ENCODE data around the gene SIL1.
"Not testable (repeated sequence)": the region's sequence is repeated elsewhere in the genome, so short reads cannot be mapped to it uniquely, and the experiment has no call there.

Gene SIL1

DNA sequence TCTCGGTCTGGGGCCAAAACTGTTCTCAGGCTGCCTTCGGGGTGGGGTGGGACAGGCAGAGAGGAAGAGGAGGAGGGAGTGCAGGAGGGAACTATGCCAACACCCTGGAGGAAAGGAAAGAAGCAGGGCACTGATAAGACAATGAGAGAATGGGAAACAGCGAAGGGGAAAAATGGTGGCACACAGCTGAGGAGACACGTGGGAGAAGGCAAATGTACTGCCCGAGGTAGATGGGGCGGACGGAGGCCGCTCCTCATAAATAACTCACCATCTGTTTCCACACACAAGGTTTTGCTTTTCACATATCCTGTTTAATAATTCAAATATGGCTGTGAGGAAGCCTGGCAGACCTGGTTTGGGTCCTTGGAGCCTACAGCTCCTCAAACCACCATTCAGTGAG is 174.9 kb downstream of the SIL1 start:
- H3K9me3 Mint-ChIP-seq = no peaks in the 10 kb centered on the region
- no peaks in the 10 kb centered on the region for H3K36me3 Mint-ChIP-seq (ENCODE audit: low read depth)
- no peak overlapping the region for H3K27ac Mint-ChIP-seq
- H3K4me1 Mint-ChIP-seq (ENCODE audit: low read depth) = peaks cover 3% of the 10 kb centered on the region
- no peak overlapping the region for H3K4me3 Mint-ChIP-seq
- no peaks in the 10 kb centered on the region for H3K27me3 Mint-ChIP-seq (ENCODE audit: low read depth)

DNA sequence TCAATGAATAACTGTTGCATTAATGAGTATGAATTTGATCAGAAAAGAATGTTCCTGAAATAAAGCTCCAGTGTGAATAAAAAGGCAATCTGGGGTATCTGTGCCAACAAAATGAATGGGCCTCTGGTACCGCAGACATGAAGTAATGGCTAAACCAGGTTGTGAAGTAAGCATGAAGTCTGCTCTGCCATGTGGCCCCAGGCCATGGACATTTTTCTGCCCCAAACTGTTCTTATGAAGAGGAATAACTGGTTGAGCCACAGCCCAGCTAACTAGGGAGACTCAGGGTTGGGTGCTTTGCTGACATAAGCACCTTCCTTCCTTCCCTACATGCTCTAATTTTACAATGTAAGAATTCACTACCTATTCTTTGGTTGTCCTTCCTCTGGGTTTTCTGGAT is 175.6 kb downstream of the SIL1 start:
- no peak overlapping the region for H3K4me3 Mint-ChIP-seq

DNA sequence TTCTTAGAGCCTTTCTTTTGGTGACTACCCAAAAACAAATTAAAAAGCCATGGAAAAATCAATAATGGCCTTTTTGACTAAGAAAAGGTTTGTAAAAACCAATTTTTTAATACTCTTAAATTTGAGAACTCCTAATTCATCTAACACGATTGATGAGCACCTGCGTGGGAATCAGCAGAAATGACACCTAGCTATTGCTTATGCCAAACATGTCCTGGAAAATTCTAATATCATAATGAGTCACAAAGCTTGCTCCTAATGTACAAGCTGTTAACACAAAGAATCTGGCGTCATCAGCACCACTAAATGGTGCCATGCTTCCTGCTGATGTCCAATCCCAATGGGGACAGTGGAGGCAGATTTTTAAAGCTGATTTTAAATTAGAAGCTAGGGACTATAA is 176.8 kb downstream of the SIL1 start:
- H3K27ac Mint-ChIP-seq = no peak overlapping the region
- H3K27me3 Mint-ChIP-seq (ENCODE audit: low read depth) = no peaks in the 10 kb centered on the region
- no peaks in the 10 kb centered on the region for H3K4me1 Mint-ChIP-seq (ENCODE audit: low read depth)
- no peaks in the 10 kb centered on the region for H3K9me3 Mint-ChIP-seq
- no peaks in the 10 kb centered on the region for H3K36me3 Mint-ChIP-seq (ENCODE audit: low read depth)
- H3K4me3 Mint-ChIP-seq = no peak overlapping the region

More for the DNA sequence above, 175.6 kb downstream of the SIL1 start:
- Mint-ChIP-seq H3K4me1 (ENCODE audit: low read depth) (no peaks in the 10 kb centered on the region), H3K36me3 (ENCODE audit: low read depth) (no peaks in the 10 kb centered on the region), H3K9me3 (no peaks in the 10 kb centered on the region), H3K27ac (no peak overlapping the region), H3K27me3 (ENCODE audit: low read depth) (no peaks in the 10 kb centered on the region)

DNA sequence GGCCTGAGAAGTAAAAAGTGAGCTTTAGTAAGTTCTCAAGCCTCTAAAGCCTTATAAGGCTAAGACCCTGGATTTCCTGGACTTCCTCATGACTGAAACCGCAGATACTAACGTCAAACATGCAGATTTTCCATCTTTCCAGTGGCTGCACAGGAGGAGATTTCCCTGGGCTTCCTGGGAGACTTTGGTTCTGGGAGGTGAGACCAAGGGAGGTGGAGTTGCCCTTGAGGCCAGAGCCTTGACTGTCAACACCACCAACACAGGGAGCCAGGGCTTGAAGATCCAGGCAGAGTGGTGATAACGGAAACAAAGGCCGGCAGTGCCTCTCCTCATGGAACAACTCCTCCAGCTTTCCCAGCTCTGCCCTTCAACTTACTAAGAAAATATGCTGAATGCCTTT is 178.3 kb downstream of the SIL1 start:
- no peak overlapping the region for H3K27ac Mint-ChIP-seq
- H3K36me3 Mint-ChIP-seq (ENCODE audit: low read depth) = no peaks in the 10 kb centered on the region
- no peaks in the 10 kb centered on the region for H3K9me3 Mint-ChIP-seq

DNA sequence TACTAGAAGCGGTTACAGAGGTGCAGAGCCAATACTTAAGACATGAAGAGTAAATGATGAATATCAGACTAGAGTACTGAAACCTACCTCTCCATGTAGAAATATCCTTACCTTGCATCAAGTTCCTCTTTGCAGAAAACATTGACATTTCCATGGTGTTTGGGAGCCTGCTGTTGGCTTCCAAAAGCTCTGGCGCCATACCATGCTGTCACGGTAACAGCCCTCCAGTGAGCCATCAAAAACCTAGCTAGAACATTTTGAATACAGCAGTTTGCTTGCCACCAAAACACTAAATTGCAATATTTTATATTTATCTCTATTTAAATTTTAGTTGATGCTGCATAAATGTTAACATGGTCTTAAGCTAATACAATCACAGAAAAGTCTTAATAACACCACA is 179.0 kb downstream of the SIL1 start:
- Mint-ChIP-seq H3K36me3 (ENCODE audit: low read depth) (no peaks in the 10 kb centered on the region), H3K9me3 (no peaks in the 10 kb centered on the region), H3K27me3 (ENCODE audit: low read depth) (no peaks in the 10 kb centered on the region), H3K4me3 (no peak overlapping the region), H3K4me1 (ENCODE audit: low read depth) (no peaks in the 10 kb centered on the region), H3K27ac (no peak overlapping the region)

More for the DNA sequence above, 178.3 kb downstream of the SIL1 start:
- Mint-ChIP-seq H3K4me3 (no peak overlapping the region), H3K4me1 (ENCODE audit: low read depth) (no peaks in the 10 kb centered on the region), H3K27me3 (ENCODE audit: low read depth) (no peaks in the 10 kb centered on the region)

DNA sequence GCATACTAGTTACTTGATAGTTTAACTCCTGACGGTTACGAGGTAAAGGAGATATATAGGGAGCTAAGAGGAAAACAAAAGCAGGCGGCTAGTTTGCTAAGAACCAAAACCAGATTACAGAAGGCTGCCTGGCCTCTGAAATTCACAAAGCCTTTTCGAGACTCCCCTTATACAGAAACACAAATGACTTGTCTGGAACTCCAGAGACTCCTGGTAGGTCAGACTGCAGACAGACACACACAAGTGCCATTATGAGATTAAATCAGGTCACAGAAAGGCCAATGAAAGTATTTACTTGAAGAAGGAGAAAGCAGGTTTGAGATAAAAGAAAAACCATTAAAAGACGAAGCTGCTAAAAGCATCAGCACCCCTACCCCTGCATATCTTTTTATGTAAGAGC is 180.5 kb downstream of the SIL1 start:
- no peaks in the 10 kb centered on the region for H3K36me3 Mint-ChIP-seq (ENCODE audit: low read depth)
- no peak overlapping the region for H3K27ac Mint-ChIP-seq
- H3K9me3 Mint-ChIP-seq = no peaks in the 10 kb centered on the region
- H3K27me3 Mint-ChIP-seq (ENCODE audit: low read depth) = no peaks in the 10 kb centered on the region
- no peaks in the 10 kb centered on the region for H3K4me1 Mint-ChIP-seq (ENCODE audit: low read depth)
- H3K4me3 Mint-ChIP-seq = no peak overlapping the region

DNA sequence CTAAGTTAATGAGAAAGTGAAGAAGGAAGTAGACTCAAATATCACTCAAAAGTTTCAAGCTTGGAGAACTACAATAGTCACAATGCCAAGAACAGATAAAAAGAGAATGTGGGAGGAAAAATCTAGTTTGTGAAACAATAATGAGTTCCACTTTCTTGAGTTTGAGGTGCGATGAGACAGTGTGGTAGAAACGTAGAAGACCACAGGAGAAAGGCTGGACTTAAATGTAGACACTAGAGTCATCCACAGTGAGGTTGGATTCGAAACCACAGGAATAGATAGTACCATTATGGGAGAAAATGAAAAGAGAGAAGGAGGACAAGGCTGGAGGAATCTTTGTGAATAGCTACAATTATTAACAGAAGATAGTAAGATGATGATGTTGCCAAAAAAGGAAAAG is 182.0 kb downstream of the SIL1 start:
- Mint-ChIP-seq H3K4me3 (no peak overlapping the region), H3K9me3 (peaks cover 6% of the 10 kb centered on the region), H3K27ac (no peak overlapping the region), H3K27me3 (ENCODE audit: low read depth) (no peaks in the 10 kb centered on the region), H3K4me1 (ENCODE audit: low read depth) (no peaks in the 10 kb centered on the region), H3K36me3 (ENCODE audit: low read depth) (peaks cover 1% of the 10 kb centered on the region)

DNA sequence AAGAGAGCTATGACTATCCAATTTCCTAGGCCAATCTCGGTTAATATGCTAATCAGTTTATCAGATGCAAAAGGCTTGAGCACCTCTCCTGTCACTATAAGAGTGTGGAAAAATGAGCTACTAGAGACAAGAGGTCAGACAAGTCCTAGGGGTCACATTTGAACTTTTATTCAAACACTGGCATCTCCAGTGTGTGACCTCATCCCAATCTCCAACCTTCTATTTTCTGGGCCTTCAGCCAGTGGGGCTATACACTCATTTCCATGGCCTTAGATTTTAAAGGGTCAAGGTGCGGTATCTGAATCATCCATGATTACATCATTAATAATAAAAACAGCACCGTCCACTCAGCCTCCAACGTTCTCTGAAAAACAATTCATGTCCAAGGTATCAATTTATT is 183.4 kb downstream of the SIL1 start:
- peaks cover 1% of the 10 kb centered on the region for H3K36me3 Mint-ChIP-seq (ENCODE audit: low read depth)

DNA sequence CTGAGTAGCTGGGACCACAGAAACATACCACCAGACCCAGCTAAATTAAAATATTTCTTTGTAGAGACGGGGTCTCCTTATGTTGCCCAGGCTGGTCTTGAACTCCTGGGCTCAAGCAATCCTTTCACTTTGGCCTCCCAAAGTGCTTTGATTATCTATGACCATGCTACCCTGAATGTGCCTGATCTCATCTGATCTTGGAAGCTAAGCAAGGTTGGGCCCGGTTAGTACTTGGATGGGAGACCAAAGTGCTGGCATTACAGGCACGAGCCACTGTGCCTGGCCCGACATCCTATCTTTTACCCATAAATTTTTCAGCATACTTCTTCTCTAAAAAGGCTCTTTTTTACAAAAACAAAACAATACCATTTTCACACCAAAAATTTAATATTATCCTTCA is 186.0 kb downstream of the SIL1 start:
- Mint-ChIP-seq H3K4me3 (no peak overlapping the region), H3K27ac (no peak overlapping the region), H3K27me3 (ENCODE audit: low read depth) (no peaks in the 10 kb centered on the region), H3K9me3 (peaks cover 6% of the 10 kb centered on the region), H3K36me3 (ENCODE audit: low read depth) (peaks cover 1% of the 10 kb centered on the region), H3K4me1 (ENCODE audit: low read depth) (no peaks in the 10 kb centered on the region)

More for the DNA sequence above, 183.4 kb downstream of the SIL1 start:
- Mint-ChIP-seq H3K4me1 (ENCODE audit: low read depth) (no peaks in the 10 kb centered on the region), H3K4me3 (no peak overlapping the region), H3K27me3 (ENCODE audit: low read depth) (no peaks in the 10 kb centered on the region), H3K9me3 (peaks cover 6% of the 10 kb centered on the region), H3K27ac (no peak overlapping the region)

DNA sequence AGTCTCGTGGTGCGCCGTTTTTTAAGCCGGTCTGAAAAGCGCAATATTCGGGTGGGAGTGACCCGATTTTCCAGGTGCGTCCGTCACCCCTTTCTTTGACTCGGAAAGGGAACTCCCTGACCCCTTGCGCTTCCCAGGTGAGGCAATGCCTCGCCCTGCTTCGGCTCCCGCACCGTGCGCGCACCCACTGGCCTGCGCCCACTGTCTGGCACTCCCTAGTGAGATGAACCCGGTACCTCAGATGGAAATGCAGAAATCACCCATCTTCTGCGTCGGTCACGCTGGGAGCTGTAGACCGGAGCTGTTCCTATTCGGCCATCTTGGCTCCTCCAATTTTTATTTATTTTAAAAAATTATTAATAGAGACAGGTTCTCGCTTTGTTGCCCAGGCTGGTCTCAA is 187.0 kb downstream of the SIL1 start:
- not testable (repeated sequence) for H3K9me3 Mint-ChIP-seq; H3K27me3 Mint-ChIP-seq (ENCODE audit: low read depth); H3K4me1 Mint-ChIP-seq (ENCODE audit: low read depth); H3K27ac Mint-ChIP-seq; H3K36me3 Mint-ChIP-seq (ENCODE audit: low read depth); H3K4me3 Mint-ChIP-seq

DNA sequence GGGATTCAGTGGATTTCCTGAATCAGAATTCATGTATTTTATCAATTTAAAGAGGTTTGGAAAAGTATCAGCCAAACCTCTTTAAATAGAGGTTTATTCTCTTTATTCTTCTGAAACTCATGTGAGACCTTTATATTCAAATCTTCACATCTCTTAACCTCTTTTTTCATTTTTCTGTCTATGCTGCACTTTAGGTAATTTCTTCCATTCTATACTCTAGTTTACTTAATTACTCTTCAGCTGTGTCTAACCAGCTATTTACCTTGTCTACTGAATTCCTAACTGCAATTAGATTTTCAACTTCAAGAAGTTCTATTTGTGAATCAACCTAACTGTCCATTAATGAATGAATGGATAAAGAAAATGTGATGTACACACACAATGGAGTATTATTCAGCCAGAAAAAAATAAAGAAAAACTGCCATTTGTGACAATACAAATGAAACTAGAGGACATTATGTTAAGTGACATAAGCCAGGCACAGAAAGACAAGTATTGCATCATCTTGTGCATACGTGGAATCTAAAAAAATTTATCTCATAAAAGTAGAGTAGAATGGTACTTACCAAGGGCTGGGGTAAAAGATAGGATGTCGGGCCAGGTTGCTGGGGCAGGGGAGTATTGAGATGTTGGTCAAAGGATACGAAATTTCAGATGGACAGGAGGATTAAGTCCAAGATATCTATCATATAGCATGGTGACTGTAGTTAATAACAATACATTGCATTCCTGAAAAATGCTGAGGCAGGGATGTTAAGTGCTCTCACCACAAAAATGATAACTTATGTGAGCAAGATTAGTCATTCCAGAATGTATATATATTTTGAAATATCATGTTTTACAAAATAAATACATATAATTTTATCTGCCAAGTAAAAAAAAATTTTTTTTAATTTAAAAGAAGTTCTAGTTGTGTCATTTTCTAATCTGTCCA is 193.5 kb downstream of the SIL1 start:
- no peak overlapping the region for H3K4me3 Mint-ChIP-seq
- no peaks in the 10 kb centered on the region for H3K27me3 Mint-ChIP-seq (ENCODE audit: low read depth)
- H3K36me3 Mint-ChIP-seq (ENCODE audit: low read depth) = peaks cover 2% of the 10 kb centered on the region
- no peaks in the 10 kb centered on the region for H3K9me3 Mint-ChIP-seq
- no peak overlapping the region for H3K27ac Mint-ChIP-seq
- H3K4me1 Mint-ChIP-seq (ENCODE audit: low read depth) = no peaks in the 10 kb centered on the region

DNA sequence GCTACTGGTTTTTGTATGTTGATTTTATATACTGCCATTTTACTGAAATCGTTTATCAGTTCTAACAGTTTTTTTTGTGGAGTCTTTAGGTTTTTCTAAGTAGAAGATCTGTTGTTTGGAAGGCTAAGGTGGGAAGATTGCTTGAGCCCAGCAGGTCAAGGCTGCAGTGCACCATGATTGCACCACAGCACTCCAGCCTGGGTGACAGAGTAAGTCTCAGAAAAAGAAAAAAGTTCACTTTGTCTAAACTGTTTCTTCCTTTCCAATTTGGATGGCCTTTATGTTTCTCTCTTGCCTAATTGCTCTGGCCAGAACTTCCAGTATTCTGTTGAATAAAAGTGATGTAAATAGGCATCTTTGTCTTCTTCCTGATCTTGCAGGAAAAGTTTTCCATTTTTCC is 198.5 kb downstream of the SIL1 start:
- Mint-ChIP-seq H3K4me1 (ENCODE audit: low read depth) (no peaks in the 10 kb centered on the region), H3K9me3 (peaks cover 14% of the 10 kb centered on the region), H3K27me3 (ENCODE audit: low read depth) (no peaks in the 10 kb centered on the region), H3K4me3 (no peak overlapping the region), H3K36me3 (ENCODE audit: low read depth) (peaks cover 2% of the 10 kb centered on the region), H3K27ac (no peak overlapping the region)

DNA sequence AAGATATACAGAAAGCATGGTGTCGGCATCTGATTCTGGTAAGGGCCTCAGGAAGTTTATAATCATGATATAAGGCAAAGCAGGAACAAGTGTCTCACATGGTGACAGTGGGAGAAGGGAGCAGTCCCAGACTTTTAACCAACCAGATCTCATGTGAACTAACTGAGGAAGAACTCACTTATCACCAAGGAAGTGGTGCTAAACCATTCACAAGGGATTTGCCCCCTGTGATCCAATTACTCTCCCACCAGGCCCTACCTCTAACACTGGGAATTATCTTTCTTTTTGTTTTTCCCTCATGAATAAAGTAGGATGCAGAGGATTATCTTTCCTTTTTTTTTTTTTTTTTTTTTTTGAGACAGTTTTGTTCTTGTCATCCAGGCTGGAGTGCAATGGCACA is 199.6 kb downstream of the SIL1 start:
- Mint-ChIP-seq H3K27me3 (ENCODE audit: low read depth) (no peaks in the 10 kb centered on the region), H3K9me3 (peaks cover 14% of the 10 kb centered on the region), H3K4me3 (no peak overlapping the region), H3K27ac (no peak overlapping the region), H3K36me3 (ENCODE audit: low read depth) (peaks cover 2% of the 10 kb centered on the region), H3K4me1 (ENCODE audit: low read depth) (no peaks in the 10 kb centered on the region)

DNA sequence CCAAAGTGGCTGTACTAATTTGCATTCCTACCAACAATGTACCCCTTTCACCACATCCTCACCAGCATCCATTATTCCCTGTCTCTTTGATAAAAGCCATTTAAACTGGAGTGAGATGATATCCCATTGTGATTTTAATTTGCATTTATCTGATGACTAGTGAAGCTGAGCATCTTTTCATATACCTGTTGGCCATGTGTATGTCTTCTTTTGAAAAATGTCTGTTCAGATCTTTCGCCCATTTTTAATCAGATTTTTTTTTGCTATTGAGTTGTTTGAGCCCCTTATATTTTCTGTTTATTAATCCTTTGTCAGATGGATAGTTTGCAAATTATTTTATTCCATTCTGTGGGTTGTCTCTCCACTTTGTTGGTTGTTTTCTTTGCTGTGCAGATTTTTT is 202.0 kb downstream of the SIL1 start:
- H3K27ac Mint-ChIP-seq = no peak overlapping the region
- H3K4me3 Mint-ChIP-seq = no peak overlapping the region
- no peaks in the 10 kb centered on the region for H3K4me1 Mint-ChIP-seq (ENCODE audit: low read depth)
- peaks cover 14% of the 10 kb centered on the region for H3K9me3 Mint-ChIP-seq
- no peaks in the 10 kb centered on the region for H3K36me3 Mint-ChIP-seq (ENCODE audit: low read depth)
- H3K27me3 Mint-ChIP-seq (ENCODE audit: low read depth) = no peaks in the 10 kb centered on the region

DNA sequence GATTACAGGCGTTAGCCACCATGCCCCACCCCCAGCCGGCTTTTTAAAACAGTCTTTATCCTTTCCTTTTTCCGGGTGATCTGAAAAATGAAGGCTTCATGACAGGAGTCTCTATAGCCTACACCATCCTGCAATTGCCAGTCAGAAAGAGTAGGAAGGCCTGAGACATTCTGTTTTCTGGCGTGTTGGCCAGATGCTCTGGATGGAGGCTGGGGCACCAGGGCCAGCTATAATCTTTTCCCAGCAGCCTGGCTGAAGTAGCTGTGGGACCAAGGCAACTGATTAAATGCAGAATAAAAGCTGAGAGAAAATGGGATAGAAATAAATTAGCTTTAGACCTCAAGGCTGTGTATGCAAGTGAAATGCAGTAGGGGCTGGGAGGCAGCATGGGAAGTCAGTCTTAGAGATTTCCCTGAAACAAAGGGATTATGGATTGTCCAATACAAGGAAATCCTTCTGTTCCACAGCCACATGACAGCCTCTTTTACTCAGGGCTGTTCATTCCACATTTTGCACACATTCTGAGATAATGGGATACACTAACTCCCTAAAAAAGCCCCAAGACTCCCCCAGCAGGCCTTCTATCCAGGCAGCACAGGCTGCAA is 207.1 kb downstream of the SIL1 start:
- H3K9me3 Mint-ChIP-seq = peaks cover 3% of the 10 kb centered on the region
- no peaks in the 10 kb centered on the region for H3K4me1 Mint-ChIP-seq (ENCODE audit: low read depth)
- no peak overlapping the region for H3K4me3 Mint-ChIP-seq
- no peaks in the 10 kb centered on the region for H3K36me3 Mint-ChIP-seq (ENCODE audit: low read depth)
- H3K27me3 Mint-ChIP-seq (ENCODE audit: low read depth) = no peaks in the 10 kb centered on the region
- H3K27ac Mint-ChIP-seq = no peak overlapping the region
